ENCODE measurements around the gene VN1R2. TPM values are rescaled to one million over a fixed set of nuclear protein-coding genes. Genes with fewer than 3 reads are reported as not detected.
"Not testable (repeated sequence)": the region's sequence is repeated elsewhere in the genome, so short reads cannot be mapped to it uniquely, and the experiment has no call there.

Gene VN1R2
- total RNA-seq, 1 experiment from 2014 or later = not detected

- H3K4me1 Mint-ChIP-seq (ENCODE audit: low read depth, unreplicated experiment) = no peaks in the 10 kb centered on the region
- Histone ChIP-seq H3K36me3 (ENCODE audit: control insufficient read depth, insufficient read depth, low read length) (no peaks in the 10 kb centered on the region), H3K4me3 (ENCODE audit: low read depth, low read length) (no peak within 1 kb of the TSS), H3K27me3 (replicated peaks; ENCODE audit: control insufficient read depth, insufficient read depth, low read length) (no peaks in the 10 kb centered on the region), H3K4me1 (no peaks in the 10 kb centered on the region), H3K9me3 (peaks cover 24% of the 10 kb centered on the region; the same call in 1 of the 2 replicates)
- peaks cover 16% of the 10 kb centered on the region for H3K9me3 Mint-ChIP-seq (ENCODE audit: unreplicated experiment)
- H3K4me3 Mint-ChIP-seq (ENCODE audit: unreplicated experiment) = no peak within 1 kb of the TSS
- ChIA-PET POLR2A (no interaction called here), CTCF (no interaction called here)
- DNase-seq = no peak
- no peak for TF ChIP-seq CTCF (IDR thresholded peaks at IDR 0.05; ENCODE audit: insufficient read depth in 1 of 2, low read depth in 1 of 2, low read length in 1 of 2, severe bottlenecking in 1 of 2, unreplicated experiment in 1 of 2)
- intact Hi-C loops (cut with micrococcal nuclease; ENCODE audit: unreplicated experiment) = no loop called here
- H3K36me3 Mint-ChIP-seq (ENCODE audit: insufficient read depth, unreplicated experiment) = no peaks in the 10 kb centered on the region
- no peak within 1 kb of the TSS for H3K27ac Mint-ChIP-seq (ENCODE audit: unreplicated experiment)
- BruUV-seq (replicated peaks) = no TSS peak
- H3K27me3 Mint-ChIP-seq (ENCODE audit: insufficient read depth, unreplicated experiment) = no peaks in the 10 kb centered on the region
Observed at GRCh38 chr19:53254411-53255341, 3.4 kb upstream of the VN1R2 start, which contains the start of gene ZNF677. ZNF677 (minus strand) TSS chr19:53254873; CDS start chr19:53251550, 3,323 bp downstream.

GRCh38 chr19:53267623-53268022, 9.5 kb downstream of the VN1R2 start, which contains the start of gene VN1R4:
VN1R4 (minus strand) TSS chr19:53267723; CDS start chr19:53267665, 58 bp downstream.
- H3K36me3 Mint-ChIP-seq (ENCODE audit: insufficient read depth, unreplicated experiment); H3K27me3 ChIP-seq (replicated peaks; ENCODE audit: control insufficient read depth, insufficient read depth, low read length); POLR2A ChIA-PET; H3K27me3 Mint-ChIP-seq (ENCODE audit: insufficient read depth, unreplicated experiment); H3K4me1 Mint-ChIP-seq (ENCODE audit: low read depth, unreplicated experiment); H3K36me3 ChIP-seq (ENCODE audit: control insufficient read depth, insufficient read depth, low read length); H3K9me3 ChIP-seq; H3K27ac Mint-ChIP-seq (ENCODE audit: unreplicated experiment); intact Hi-C loops (cut with micrococcal nuclease; ENCODE audit: unreplicated experiment); BruUV-seq (replicated peaks); CTCF ChIA-PET; H3K4me3 ChIP-seq (ENCODE audit: low read depth, low read length); DNase-seq; H3K4me1 ChIP-seq; H3K4me3 Mint-ChIP-seq (ENCODE audit: unreplicated experiment): not testable (repeated sequence)
- H3K9me3 Mint-ChIP-seq (ENCODE audit: unreplicated experiment) = peaks cover 39% of the 10 kb centered on the region

- H3K4me3 Mint-ChIP-seq (ENCODE audit: unreplicated experiment); H3K36me3 Mint-ChIP-seq (ENCODE audit: insufficient read depth, unreplicated experiment); DNase-seq; H3K9me3 ChIP-seq; H3K27me3 ChIP-seq (replicated peaks; ENCODE audit: control insufficient read depth, insufficient read depth, low read length); BruUV-seq (replicated peaks); intact Hi-C loops (cut with micrococcal nuclease; ENCODE audit: unreplicated experiment); H3K36me3 ChIP-seq (ENCODE audit: control insufficient read depth, insufficient read depth, low read length); H3K4me3 ChIP-seq (ENCODE audit: low read depth, low read length); CTCF ChIA-PET; H3K4me1 ChIP-seq; H3K27me3 Mint-ChIP-seq (ENCODE audit: insufficient read depth, unreplicated experiment); POLR2A ChIA-PET; H3K27ac Mint-ChIP-seq (ENCODE audit: unreplicated experiment); H3K4me1 Mint-ChIP-seq (ENCODE audit: low read depth, unreplicated experiment): not testable (repeated sequence)
- H3K9me3 Mint-ChIP-seq (ENCODE audit: unreplicated experiment) = peaks cover 48% of the 10 kb centered on the region
Observed at GRCh38 chr19:53269861-53270260, 11.8 kb downstream of the VN1R2 start.

- H3K27me3 ChIP-seq (replicated peaks; ENCODE audit: control insufficient read depth, insufficient read depth, low read length) = no peaks in the 10 kb centered on the region
- POLR2A ChIA-PET = no interaction called here
- no peak for TF ChIP-seq CTCF (IDR thresholded peaks at IDR 0.05; ENCODE audit: insufficient read depth in 1 of 2, low read depth in 1 of 2, low read length in 1 of 2, severe bottlenecking in 1 of 2, unreplicated experiment in 1 of 2)
- CTCF ChIA-PET = no interaction called here
- DNase-seq = no peak
- Mint-ChIP-seq H3K27me3 (ENCODE audit: insufficient read depth, unreplicated experiment) (no peaks in the 10 kb centered on the region), H3K4me3 (ENCODE audit: unreplicated experiment) (no peak overlapping the region), H3K9me3 (ENCODE audit: unreplicated experiment) (peaks cover 44% of the 10 kb centered on the region), H3K4me1 (ENCODE audit: low read depth, unreplicated experiment) (no peaks in the 10 kb centered on the region), H3K27ac (ENCODE audit: unreplicated experiment) (no peak overlapping the region), H3K36me3 (ENCODE audit: insufficient read depth, unreplicated experiment) (no peaks in the 10 kb centered on the region)
- H3K9me3 ChIP-seq = no peaks in the 10 kb centered on the region; the same call in none of the 2 replicates
- H3K4me1 ChIP-seq = no peaks in the 10 kb centered on the region
- H3K36me3 ChIP-seq (ENCODE audit: control insufficient read depth, insufficient read depth, low read length) = no peaks in the 10 kb centered on the region
- intact Hi-C loops (cut with micrococcal nuclease; ENCODE audit: unreplicated experiment) = no loop called here
- BruUV-seq (replicated peaks) = no TSS peak
- H3K4me3 ChIP-seq (ENCODE audit: low read depth, low read length) = no peak overlapping the region
Observed at GRCh38 chr19:53272044-53272443, 14.0 kb downstream of the VN1R2 start.
